GM12878 (cell line): ENCODE data around the gene DIP2C. TPM values are rescaled to one million over a fixed set of nuclear protein-coding genes. Genes with fewer than 3 reads are reported as not detected.

ENCODE experiments used
- ATAC-seq: fragments of 200-7000 bp; cut with Tn5 transposase; 3 replicates; pipeline ENCODE4 v1.9.1; 2020; ENCODE audit warnings: mild to moderate bottlenecking, moderate library complexity
- BruUV-seq: library from RNA; stranded (reverse); fragments of 400-500 nt; replicated peaks from 2 replicates; lab custom pipeline; 2021; lab: Mats Ljungman, UMichigan
- CTCF ChIA-PET: fragments of 300-600 bp; sonication (Branson Sonifier 250); formaldehyde crosslinking; extraction: SDS; loops from one replicate; lab custom pipeline; 2021; ENCODE audit warnings: inconsistent platforms; lab: Yijun Ruan, JAX
- POLR2A ChIA-PET: fragments of 350-600 bp; formaldehyde crosslinking; extraction: SDS; loops from one replicate; lab custom pipeline; 2021; ENCODE audit warnings: inconsistent platforms; lab: Charles Lee
- RAD21 ChIA-PET: fragments of 300-600 bp; sonication (Branson Sonifier 250); formaldehyde crosslinking; loops from one replicate; lab custom pipeline; 2023; ENCODE audit warnings: antibody characterized with exemption; ENCODE audit not compliant: unreplicated experiment; lab: Charles Lee
- SMC1A ChIA-PET: fragments of 300-600 bp; sonication (Branson Sonifier 250); formaldehyde crosslinking; loops from one replicate; lab custom pipeline; 2023; ENCODE audit not compliant: unreplicated experiment, uncharacterized antibody; lab: Charles Lee
- DNase-seq: peaks from one replicate; pipeline ENCODE4 v3.0.0-alpha.2; 2011; ENCODE audit warnings: low read depth, low spot score
- FAIRE-seq: peaks from 3 replicates; lab custom pipeline; 2011; peaks lifted over from hg19 to GRCh38; lab: Jason Lieb, UNC
- H2AFZ ChIP-seq: 2 replicates; pipeline ENCODE4 v1.6.0; 2011; ENCODE audit warnings: low read depth, low read length, control low read depth; ENCODE audit not compliant: control insufficient read depth
- H3K27ac ChIP-seq: 2 replicates; pipeline ENCODE4 v1.5.1; 2011; ENCODE audit warnings: control low read depth; ENCODE audit not compliant: control insufficient read depth, insufficient read depth
- H3K27me3 ChIP-seq, 2 experiments: replicated peaks in 1 of 2; 2 replicates each; pipeline versions ENCODE4 v1.6.0 to v1.6.1; 2011; ENCODE audit warnings: low read length in 1 of 2; ENCODE audit not compliant: control insufficient read depth in 2 of 2, insufficient read depth in 2 of 2
- H3K36me3 ChIP-seq, 2 experiments: 2 replicates each; pipeline ENCODE4 v1.5.1; 2011; ENCODE audit warnings: low read length in 1 of 2; ENCODE audit not compliant: control insufficient read depth in 2 of 2, insufficient read depth in 2 of 2
- H3K4me1 ChIP-seq: 2 replicates; pipeline ENCODE4 v1.6.1; 2011; ENCODE audit warnings: mild to moderate bottlenecking, low read length, moderate library complexity, mixed read lengths; ENCODE audit not compliant: control insufficient read depth, insufficient read depth
- H3K4me2 ChIP-seq: 2 replicates; pipeline ENCODE4 v1.6.0; 2011; ENCODE audit warnings: control low read depth; ENCODE audit not compliant: control insufficient read depth, insufficient read depth
- H3K4me3 ChIP-seq: fragments of 200-600 bp; sonication (generic); 2 replicates; pipeline ENCODE4 v1.5.1; 2016
- H3K79me2 ChIP-seq: 2 replicates; pipeline ENCODE4 v1.6.0; 2011; ENCODE audit warnings: low read length; ENCODE audit not compliant: control insufficient read depth, insufficient read depth
- H3K9ac ChIP-seq: 2 replicates; pipeline ENCODE4 v1.8.0; 2011; ENCODE audit warnings: low read length, control low read depth, mixed read lengths; ENCODE audit not compliant: control insufficient read depth, insufficient read depth
- H3K9me3 ChIP-seq: replicated peaks from 3 replicates; pipeline ENCODE4 v1.5.1; 2011; ENCODE audit warnings: mild to moderate bottlenecking, low read length; ENCODE audit not compliant: control insufficient read depth, insufficient read depth
- H4K20me1 ChIP-seq: 2 replicates; pipeline ENCODE4 v1.6.0; 2011; ENCODE audit not compliant: control insufficient read depth, insufficient read depth
- GABPA ChIP-seq: IDR thresholded peaks from 2 replicates; pipeline ENCODE4 v1.6.1; 2014; ENCODE audit warnings: antibody characterized with exemption, low read depth, mild to moderate bottlenecking, inconsistent platforms
- HDAC6 ChIP-seq: fragments of 200-600 bp; sonication (generic); IDR thresholded peaks from one replicate; pipeline ENCODE4 v1.8.0; 2017; ENCODE audit warnings: antibody characterized with exemption; ENCODE audit not compliant: unreplicated experiment
- LARP7 ChIP-seq: fragments of 450-650 bp; IDR thresholded peaks from 2 replicates; pipeline ENCODE4 v1.6.1; 2017; ENCODE audit warnings: mild to moderate bottlenecking
- PAX8 ChIP-seq: fragments of 450-650 bp; IDR thresholded peaks from 2 replicates; pipeline ENCODE4 v1.6.1; 2017; ENCODE audit warnings: mild to moderate bottlenecking, moderate library complexity
- PML ChIP-seq: IDR thresholded peaks from 2 replicates; pipeline ENCODE4 v1.6.1; 2012; ENCODE audit warnings: low read length, inconsistent platforms
- SIN3A ChIP-seq: IDR thresholded peaks from 2 replicates; pipeline ENCODE4 v1.6.1; 2012; ENCODE audit warnings: low read depth, low read length, improper control_type of control experiment
- SMC3 ChIP-seq: IDR thresholded peaks from 2 replicates; pipeline ENCODE4 v1.6.1; 2011; ENCODE audit warnings: low read length, improper control_type of control experiment, borderline replicate concordance
- ZSCAN29 ChIP-seq: fragments of 450-650 bp; IDR thresholded peaks from 2 replicates; pipeline ENCODE4 v1.6.1; 2017; ENCODE audit warnings: mild to moderate bottlenecking, moderate library complexity
- WGBS: methylation state at CpG from one replicate; pipeline ENCODE4 v1.1.6; 2016; ENCODE audit warnings: low lambda C conversion rate; ENCODE audit not compliant: insufficient replicate concordance, insufficient coverage; ENCODE audit errors: missing lambda C conversion rate; 5-methylcytosine and 5-hydroxymethylcytosine counted together
- in situ Hi-C: fragments of 300-500 bp; cut with MboI; formaldehyde crosslinking; loops from 9 replicates; pipeline ENCODE4 v1.14.3; 2018; ENCODE audit warnings: mixed read lengths
- intact Hi-C: fragments of 100-400 bp; cut with micrococcal nuclease; formaldehyde crosslinking; loops from one replicate; pipeline ENCODE4 v1.14.2; 2022; ENCODE audit not compliant: unreplicated experiment
- polyA plus RNA-seq, 11 experiments: library from polyadenylated mRNA; depleted of rRNA in 4 of 11; unstranded in 6 of 11; stranded (reverse) in 5 of 11; fragments of >200 nt; fragmentation: Nextera tagmentation in 4 of 11; fragmentation: Illumina TruSeq in 1 of 11; extraction: Ambion mirVana in 4 of 11; extraction: Trizol in 1 of 11; gene quantifications; 1 replicate in 1 of 11; 2 replicates in 10 of 11; pipeline versions ENCODE4 v1.2.1 to v1.2.3, GENCODE V29; 2011 to 2016; ENCODE audit warnings: inconsistent platforms in 2 of 11, missing spikeins in 2 of 11, low read depth in 1 of 11
- total RNA-seq, 4 experiments: library from RNA; depleted of rRNA in 3 of 4; stranded (reverse); fragments of >200 nt in 3 of 4; fragmentation: Illumina TruSeq in 1 of 4; extraction: Trizol in 1 of 4; gene quantifications; 2 replicates each; pipeline versions ENCODE4 v1.2.1 to v1.2.3, GENCODE V29; 2013 to 2021
- TF ChIP-seq, protein P1 (sequence below): fragments of 450-650 bp; IDR thresholded peaks from 2 replicates; pipeline ENCODE4 v1.6.1; 2017; ENCODE audit warnings: antibody characterized with exemption, mild to moderate bottlenecking, moderate library complexity
- TF ChIP-seq, protein P2 (sequence below): fragments of 450-650 bp; IDR thresholded peaks from 2 replicates; pipeline ENCODE4 v1.6.1; 2017; ENCODE audit warnings: mild to moderate bottlenecking

The DIP2C gene
- total and polyA plus RNA-seq, 10 of the 15 experiments (the other 5 are each of a cell fraction or from before 2014, with no cell fraction given): 0.01 to 0.10 (median 0.06) TPM

DNA sequence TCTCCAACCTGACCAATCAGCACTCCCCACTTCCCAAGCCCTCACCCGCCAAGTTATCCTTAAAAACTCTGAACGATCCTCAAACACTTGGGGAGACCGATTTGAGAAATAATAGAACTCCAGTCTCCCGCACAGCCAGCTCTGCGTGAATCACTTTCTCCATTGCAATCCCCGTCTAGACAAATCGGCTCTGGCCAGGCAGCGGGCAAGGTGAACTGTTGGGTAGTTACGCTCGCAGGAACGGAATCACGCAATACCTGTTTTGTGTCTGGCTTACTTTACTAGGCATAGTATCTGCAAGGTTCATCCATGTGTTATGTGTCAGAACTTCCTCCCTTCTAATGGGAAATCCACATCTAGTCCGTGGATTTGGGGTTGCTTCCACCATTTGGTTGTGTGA is 282.5 kb downstream of the DIP2C start:
- no peaks in the 10 kb centered on the region for H3K4me1 ChIP-seq
- ChIA-PET POLR2A (no interaction called here), CTCF (no interaction called here), SMC1A (no interaction called here), RAD21 (no interaction called here)
- no TSS peak for BruUV-seq
- in situ Hi-C loops (no loop called here), intact Hi-C loops (no loop called here)
- H3K27ac ChIP-seq: no peak overlapping the region
- WGBS: 82% methylated on average over 13 of the region's 13 CpGs
- no peak overlapping the region for H2AFZ ChIP-seq
- no peak overlapping the region for H3K9ac ChIP-seq
- no peak overlapping the region for H3K4me2 ChIP-seq
- no peaks in the 10 kb centered on the region for H3K9me3 ChIP-seq
- H4K20me1 ChIP-seq: no peaks in the 10 kb centered on the region
- no peak overlapping the region for H3K4me3 ChIP-seq
- DNase-seq (no peak), FAIRE-seq (no peak), ATAC-seq (no peak)
- TF ChIP-seq SMC3 (no peak), GABPA (no peak), SIN3A (no peak), HDAC6 (no peak), PAX8 (no peak), PML (no peak), LARP7 (no peak), ZSCAN29 (no peak)
- TF ChIP-seq, protein P1, sequence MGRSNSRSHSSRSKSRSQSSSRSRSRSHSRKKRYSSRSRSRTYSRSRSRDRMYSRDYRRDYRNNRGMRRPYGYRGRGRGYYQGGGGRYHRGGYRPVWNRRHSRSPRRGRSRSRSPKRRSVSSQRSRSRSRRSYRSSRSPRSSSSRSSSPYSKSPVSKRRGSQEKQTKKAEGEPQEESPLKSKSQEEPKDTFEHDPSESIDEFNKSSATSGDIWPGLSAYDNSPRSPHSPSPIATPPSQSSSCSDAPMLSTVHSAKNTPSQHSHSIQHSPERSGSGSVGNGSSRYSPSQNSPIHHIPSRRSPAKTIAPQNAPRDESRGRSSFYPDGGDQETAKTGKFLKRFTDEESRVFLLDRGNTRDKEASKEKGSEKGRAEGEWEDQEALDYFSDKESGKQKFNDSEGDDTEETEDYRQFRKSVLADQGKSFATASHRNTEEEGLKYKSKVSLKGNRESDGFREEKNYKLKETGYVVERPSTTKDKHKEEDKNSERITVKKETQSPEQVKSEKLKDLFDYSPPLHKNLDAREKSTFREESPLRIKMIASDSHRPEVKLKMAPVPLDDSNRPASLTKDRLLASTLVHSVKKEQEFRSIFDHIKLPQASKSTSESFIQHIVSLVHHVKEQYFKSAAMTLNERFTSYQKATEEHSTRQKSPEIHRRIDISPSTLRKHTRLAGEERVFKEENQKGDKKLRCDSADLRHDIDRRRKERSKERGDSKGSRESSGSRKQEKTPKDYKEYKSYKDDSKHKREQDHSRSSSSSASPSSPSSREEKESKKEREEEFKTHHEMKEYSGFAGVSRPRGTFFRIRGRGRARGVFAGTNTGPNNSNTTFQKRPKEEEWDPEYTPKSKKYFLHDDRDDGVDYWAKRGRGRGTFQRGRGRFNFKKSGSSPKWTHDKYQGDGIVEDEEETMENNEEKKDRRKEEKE: no peak
- TF ChIP-seq, protein P2, sequence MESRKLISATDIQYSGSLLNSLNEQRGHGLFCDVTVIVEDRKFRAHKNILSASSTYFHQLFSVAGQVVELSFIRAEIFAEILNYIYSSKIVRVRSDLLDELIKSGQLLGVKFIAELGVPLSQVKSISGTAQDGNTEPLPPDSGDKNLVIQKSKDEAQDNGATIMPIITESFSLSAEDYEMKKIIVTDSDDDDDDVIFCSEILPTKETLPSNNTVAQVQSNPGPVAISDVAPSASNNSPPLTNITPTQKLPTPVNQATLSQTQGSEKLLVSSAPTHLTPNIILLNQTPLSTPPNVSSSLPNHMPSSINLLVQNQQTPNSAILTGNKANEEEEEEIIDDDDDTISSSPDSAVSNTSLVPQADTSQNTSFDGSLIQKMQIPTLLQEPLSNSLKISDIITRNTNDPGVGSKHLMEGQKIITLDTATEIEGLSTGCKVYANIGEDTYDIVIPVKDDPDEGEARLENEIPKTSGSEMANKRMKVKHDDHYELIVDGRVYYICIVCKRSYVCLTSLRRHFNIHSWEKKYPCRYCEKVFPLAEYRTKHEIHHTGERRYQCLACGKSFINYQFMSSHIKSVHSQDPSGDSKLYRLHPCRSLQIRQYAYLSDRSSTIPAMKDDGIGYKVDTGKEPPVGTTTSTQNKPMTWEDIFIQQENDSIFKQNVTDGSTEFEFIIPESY: no peak
- no peaks in the 10 kb centered on the region for H3K79me2 ChIP-seq
- no peaks in the 10 kb centered on the region for H3K36me3 ChIP-seq
- peaks cover 0 to 2% of the 10 kb centered on the region in 2 experiments; a peak in 2 of 4 replicates for H3K27me3 ChIP-seq
